SHP77 treated with DMSO at 0.1 percent for 48 hours (cell line): Measurements from ENCODE around the gene SHC1.
A peak's percentile ranks its signal among the peaks of the same experiment; 100 is the strongest.

ENCODE experiments used
- DNase-seq: peaks from one replicate; lab custom pipeline; 2025; lab: John Stamatoyannopoulos, UW

Gene SHC1, protein sequence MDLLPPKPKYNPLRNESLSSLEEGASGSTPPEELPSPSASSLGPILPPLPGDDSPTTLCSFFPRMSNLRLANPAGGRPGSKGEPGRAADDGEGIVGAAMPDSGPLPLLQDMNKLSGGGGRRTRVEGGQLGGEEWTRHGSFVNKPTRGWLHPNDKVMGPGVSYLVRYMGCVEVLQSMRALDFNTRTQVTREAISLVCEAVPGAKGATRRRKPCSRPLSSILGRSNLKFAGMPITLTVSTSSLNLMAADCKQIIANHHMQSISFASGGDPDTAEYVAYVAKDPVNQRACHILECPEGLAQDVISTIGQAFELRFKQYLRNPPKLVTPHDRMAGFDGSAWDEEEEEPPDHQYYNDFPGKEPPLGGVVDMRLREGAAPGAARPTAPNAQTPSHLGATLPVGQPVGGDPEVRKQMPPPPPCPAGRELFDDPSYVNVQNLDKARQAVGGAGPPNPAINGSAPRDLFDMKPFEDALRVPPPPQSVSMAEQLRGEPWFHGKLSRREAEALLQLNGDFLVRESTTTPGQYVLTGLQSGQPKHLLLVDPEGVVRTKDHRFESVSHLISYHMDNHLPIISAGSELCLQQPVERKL

DNA sequence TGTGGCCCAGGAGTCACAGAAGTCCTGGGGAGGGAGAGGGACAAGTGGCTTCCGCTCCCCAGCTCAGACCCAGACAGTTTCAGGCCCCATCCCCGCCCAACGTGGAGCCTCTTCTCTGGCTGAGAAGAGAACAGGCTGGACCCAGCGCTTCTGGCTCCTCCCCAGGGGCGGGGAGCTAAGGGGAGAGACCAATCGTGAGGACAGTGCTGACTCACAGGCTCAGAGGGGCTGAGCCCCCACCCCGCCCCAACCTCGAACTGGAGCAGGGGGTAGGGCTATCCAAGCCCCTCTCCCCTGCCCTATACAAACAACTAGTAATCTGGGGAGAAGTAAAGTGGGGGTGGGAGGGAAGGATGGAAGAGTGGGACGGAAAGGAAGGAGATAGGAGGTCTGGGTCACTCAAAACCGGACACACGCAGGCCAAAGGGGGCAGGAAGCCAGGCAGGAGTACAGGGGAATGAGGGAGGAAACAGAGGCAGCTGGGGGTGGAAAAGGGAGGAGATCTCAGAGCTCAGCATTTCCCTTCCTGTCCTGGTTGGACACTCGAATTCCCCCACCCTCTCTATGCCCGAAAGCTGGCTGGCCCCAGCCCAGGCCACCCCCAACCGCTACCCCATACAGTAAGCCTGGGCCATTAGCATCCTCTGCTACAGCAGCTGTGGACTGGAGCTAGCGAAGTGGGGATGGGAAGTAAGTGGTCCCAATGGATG lies at the start of gene SHC1:
Gene SHC1 (minus strand): TSS at position 117 of the 710 bp plus-strand sequence. CDS start 221 bp downstream, outside the sequence.
- peak; percentile 95 for DNase-seq

DNA sequence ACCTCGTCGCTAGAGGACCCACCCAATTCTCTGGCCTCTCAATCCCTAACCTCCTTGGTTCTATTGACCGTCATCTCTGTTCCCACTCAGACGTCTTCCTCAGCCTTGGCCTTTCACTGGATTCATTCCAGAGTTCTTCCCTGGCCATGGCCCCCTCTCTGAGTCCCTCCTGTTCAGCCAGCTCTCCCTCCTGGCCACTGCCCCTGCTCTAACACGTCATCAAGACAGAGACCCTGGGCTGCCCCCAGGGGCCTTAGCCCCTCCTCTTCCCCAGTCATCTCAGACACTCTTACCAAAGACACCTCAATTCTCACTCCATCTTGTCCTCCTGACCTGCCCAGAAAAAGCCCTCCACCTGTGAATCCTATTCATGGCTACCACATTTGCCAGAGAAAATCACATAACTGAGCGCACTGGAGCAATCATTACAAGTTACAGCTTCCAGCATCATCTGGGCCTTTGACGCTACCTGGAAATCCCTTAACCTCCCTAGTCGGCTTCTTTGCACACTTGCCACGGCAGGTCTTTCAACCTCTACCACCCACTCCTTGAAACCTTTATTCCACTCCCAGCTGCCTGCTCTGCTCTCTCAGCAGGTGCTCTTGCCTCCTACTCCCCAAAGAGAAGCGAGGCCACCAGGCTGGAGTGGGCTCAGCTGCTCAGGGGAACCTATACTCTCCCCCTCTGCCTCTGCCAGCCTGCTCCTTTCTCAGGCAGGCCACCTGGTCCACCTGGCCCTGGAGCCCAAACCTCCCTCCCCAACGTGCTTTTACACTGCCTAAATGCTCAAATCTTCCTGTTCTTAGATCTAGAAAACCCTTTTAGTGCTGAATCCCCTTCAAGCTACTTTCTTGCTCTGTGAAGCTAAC lies 49.1 kb upstream of the SHC1 start:
- no peak for DNase-seq

GRCh38 chr1:155018617-155019348 lies 48.2 kb upstream of the SHC1 start:
- DNase-seq: no peak

- no peak for DNase-seq
These were observed 47.4 kb upstream of the SHC1 start for GRCh38 chr1:155017946-155018316.

DNA sequence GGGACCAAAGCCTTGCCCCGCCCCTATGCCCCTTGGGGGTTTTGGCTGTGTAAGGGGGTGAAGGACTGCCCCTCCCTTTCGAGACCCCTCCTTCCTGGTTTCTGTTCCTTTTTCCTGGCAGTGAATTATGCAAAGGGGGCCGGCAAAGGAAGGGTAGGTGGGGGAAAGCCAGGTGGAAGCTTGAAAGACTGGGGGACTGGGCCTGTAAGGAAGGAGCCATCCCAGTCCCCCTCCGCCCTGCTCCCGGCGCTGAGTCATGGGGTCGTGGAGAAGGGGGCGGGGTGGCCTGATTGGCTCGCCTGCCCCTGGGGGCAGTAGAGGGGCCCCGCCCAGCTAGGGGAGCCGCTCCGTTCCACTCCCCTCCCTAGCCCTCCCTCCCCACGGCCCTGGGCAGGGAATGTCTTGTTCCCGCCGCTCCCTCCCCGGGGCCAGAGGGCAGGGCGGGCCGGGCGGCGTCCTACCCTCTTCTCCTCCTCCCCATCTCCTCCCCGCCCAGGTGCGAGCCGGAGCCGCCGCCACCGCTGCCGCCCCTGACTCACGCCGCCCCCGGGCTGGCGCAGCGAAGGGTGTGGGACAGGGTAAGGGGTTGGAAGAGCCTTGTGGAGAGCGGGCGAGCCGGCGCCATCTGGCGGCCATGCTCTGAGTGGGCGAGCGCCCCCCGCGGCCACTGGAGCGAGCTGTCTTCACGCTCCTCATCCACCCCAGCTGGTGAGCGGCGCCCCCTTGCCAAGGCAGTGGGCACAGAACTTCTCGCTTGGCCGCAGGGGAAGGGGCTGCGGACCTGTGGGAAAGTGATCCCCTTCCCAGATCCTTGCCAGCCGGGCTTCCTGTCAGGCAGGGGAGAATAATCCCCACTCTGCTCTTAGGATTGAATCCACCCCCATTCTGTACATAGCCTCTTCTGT lies 46.7 kb upstream of the SHC1 start:
- peak; percentile 87 for DNase-seq

DNA sequence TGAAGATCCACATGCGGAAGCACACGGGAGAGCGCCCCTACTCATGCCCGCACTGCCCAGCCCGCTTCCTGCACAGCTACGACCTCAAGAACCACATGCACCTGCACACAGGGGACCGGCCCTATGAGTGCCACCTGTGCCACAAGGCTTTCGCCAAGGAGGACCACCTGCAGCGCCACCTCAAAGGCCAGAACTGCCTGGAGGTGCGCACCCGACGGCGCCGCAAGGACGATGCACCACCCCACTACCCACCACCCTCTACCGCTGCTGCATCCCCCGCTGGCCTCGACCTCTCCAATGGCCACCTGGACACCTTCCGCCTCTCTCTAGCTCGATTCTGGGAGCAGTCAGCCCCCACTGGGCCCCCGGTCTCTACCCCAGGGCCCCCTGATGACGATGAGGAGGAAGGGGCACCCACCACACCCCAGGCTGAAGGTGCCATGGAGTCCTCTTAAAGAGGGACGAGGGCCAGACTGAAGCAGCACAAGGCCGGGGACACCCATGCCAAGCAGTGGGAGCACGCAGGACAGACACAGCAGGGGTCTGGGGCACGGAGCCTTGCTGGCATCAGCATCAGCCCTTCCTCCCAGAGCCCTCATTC lies 45.8 kb upstream of the SHC1 start:
- no peak for DNase-seq

DNA sequence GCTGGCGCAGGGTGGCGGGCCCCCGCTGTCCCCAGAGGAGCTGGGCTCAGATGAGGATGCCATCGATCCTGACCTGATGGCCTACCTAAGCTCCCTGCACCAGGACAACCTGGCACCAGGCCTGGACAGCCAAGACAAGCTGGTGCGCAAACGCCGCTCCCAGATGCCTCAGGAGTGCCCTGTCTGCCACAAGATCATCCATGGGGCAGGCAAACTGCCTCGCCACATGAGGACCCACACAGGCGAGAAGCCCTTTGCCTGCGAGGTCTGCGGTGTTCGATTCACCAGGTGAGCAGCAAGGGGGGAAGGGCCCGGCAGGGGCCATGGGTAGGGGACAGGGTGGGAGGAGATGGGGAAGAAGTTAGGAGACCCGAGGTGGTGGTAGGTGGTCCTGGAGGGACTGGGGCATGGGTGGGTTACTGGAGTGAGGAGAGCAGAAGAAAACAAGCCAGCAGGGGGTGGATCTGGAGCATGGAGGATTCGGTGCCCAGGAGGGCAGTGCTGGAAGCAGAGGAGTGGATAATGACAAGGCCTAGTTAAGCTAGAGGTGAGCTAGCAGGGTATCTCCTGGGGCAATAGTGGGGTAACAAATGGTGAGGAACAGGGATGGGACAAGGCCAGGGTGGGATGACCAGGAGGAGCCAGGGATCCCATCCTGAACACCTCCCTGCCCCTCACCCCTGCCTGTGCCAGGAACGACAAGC lies 45.1 kb upstream of the SHC1 start:
- DNase-seq: no peak

- DNase-seq: no peak
These were observed 44.4 kb upstream of the SHC1 start for GRCh38 chr1:155014709-155015508.

DNA sequence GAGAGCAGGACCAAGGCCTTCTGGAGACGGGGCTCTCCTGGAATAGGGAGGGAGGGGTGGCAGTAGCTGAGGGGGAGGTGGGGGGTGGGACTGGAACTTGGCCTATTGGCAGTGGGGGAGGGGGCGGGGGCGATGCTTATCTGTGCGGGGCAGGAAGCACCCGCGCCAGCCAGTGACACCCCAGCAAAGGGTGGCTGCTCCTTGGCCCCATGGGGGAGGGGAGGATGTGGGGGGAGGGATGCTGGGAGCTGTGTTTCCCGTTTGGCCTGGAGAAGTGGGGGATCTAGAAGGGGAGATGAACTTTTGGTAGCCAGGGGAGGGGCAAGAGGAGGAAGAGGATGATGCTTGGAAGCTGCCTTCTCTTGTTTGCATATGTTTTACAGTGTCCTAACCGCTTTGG lies 43.1 kb upstream of the SHC1 start:
- no peak for DNase-seq

- DNase-seq: no peak
These were observed 42.4 kb upstream of the SHC1 start for GRCh38 chr1:155012776-155013602.

DNA sequence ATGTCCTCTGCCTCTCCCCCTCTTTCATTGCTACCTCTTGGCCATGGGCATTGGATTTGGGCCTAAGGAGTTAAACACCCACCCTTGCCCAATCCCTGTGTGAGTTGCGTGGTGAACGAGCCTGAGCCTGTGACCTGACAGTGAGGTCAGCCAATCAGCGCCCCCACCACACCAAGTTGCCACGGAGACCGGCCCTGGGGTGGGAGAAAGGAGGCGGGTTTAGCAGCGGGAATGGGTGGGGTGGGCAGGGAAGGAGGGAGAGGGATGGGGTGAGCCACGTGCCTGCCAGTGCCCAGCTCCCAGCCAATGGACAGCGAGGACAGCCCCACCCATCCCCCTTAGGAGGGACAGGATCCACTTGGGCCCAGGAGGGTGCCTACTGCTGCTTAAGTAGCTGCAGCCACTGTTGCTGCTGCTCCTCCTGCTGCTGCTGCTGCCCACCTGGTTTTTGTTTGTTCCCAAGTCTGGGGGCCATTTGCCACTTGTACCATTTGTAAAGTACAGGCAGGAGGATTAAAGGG lies 41.5 kb upstream of the SHC1 start:
- no peak for DNase-seq

- no peak for DNase-seq
These were observed 41.0 kb upstream of the SHC1 start for GRCh38 chr1:155011437-155012025.

- DNase-seq: no peak
These were observed 40.5 kb upstream of the SHC1 start for GRCh38 chr1:155011004-155011416.

DNA sequence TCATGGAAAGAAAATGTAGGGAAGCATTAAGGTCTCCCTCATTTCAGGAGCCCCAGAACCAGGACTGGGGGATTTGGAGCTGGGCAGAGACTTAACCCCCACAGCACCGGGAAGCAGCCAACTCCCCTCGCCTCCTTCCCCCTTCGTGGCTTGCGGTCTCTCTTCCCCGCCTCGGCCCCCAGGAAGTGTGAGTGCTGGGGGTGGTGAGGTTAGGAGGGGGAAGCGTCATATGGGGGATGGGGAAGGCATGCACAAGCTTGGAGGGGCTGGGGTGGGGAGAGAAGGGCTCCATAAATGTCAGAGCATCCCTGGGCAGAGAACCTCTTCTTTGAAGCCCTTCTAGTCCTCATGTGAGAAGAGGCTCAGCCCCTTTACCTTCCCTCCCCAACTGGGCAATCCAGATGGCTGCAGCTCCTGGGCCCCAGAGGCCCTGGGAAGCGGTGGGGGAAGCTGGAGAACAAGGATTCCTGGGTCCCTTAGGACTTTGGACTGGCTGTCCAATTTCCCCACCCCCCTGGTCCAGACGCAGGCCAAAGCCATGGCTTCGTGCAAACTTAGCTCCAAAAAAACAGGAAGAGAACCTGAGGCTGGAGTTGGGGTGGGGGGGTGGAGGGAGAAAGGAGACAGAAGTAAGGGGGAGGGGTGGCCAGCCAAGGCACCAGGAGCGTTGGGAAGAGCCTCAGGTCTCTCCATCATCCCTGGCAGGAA lies 39.8 kb upstream of the SHC1 start:
- DNase-seq: no peak

DNA sequence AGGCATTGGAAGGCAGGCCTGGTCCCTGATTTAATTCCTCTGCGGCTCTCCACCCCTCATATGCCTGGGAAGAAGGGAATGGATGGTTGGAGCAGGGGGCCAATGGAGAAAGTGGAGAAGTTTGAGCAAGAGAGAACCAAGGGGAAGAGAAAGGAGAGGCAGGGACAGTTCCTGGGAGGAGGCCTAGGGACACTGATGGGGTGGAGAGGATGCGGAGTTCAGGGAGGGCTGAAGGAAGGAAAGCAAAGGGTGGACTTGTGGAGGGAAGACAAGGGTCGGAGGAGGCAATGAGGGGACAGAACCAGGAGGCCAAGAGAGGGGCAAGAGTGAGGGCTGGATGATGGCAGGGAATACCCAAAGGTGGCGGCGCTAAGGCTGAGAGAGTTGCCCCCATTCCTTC lies 39.2 kb upstream of the SHC1 start:
- no peak for DNase-seq

DNA sequence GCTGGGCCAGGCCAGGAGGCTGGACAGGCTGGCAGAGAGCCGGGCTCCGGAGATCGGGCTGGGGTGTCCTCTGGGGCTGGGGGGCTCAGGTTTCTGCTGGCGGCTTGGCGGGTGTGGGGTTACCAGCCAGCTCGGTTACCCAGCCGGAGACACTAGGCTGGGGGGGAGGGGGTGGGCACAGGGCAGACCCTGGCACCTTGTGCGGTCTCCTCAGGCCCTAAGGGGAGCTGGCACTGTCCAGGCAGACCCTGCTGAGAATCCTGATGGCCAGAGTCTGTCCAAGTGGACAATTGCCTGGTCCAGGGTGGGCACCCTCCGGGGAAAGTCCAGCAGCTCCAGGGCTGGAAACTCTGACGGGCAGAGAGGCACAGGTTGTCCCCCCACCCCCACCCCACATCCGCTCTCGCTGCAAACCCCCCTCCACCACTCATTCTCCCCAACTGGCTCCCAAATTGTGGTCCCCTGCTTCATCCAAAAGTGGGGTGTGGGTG lies 38.7 kb upstream of the SHC1 start:
- DNase-seq: no peak
